MM.1S (cell line): ENCODE measurements around the gene IGSF9B.

ENCODE experiments used
- CTCF ChIP-seq: fragments of 300-600 bp; sonication (generic); IDR thresholded peaks from 2 replicates; pipeline ENCODE4 v1.5.1; 2016; ENCODE audit warnings: antibody characterized with exemption, low read length, mixed read lengths
- EZH2 ChIP-seq: fragments of 300-600 bp; sonication (generic); optimal IDR thresholded peaks from 2 replicates; pipeline ENCODE3; 2017; ENCODE audit warnings: low read depth, mild to moderate bottlenecking, antibody characterized with exemption, low read length, mixed read lengths
- EZH2phosphoT487 ChIP-seq: fragments of 300-600 bp; sonication (generic); IDR thresholded peaks from 2 replicates; pipeline ENCODE4 v1.6.1; 2018; ENCODE audit warnings: antibody characterized with exemption, low read length

- TF ChIP-seq CTCF (no peak), EZH2phosphoT487 (no peak), EZH2 (no peak)
These were observed 26.1 kb upstream of the IGSF9B start for GRCh38 chr11:133982876-133983275.
